ES-I3 (cell line): ENCODE results near the gene VSIG10L2.
"Not testable (repeated sequence)": the region's sequence is repeated elsewhere in the genome, so short reads cannot be mapped to it uniquely, and the experiment has no call there.

ENCODE experiments used
- H3K36me3 ChIP-seq: 2 replicates; pipeline ENCODE4 v1.6.1; 2013; ENCODE audit warnings: mild to moderate bottlenecking, low read length, control low read depth, moderate library complexity; ENCODE audit not compliant: insufficient read depth
- H3K4me1 ChIP-seq: 2 replicates; pipeline ENCODE4 v1.6.1; 2013; ENCODE audit warnings: mild to moderate bottlenecking, control low read depth, low read length; ENCODE audit not compliant: insufficient read depth
- H3K9ac ChIP-seq: 2 replicates; pipeline ENCODE4 v1.6.1; 2013; ENCODE audit warnings: low read depth, mild to moderate bottlenecking, low read length, moderate library complexity
- H3K9me3 ChIP-seq: 2 replicates; pipeline ENCODE4 v1.6.1; 2013; ENCODE audit warnings: mild to moderate bottlenecking, low read length, moderate library complexity; ENCODE audit not compliant: control insufficient read depth, insufficient read depth

The VSIG10L2 gene

DNA sequence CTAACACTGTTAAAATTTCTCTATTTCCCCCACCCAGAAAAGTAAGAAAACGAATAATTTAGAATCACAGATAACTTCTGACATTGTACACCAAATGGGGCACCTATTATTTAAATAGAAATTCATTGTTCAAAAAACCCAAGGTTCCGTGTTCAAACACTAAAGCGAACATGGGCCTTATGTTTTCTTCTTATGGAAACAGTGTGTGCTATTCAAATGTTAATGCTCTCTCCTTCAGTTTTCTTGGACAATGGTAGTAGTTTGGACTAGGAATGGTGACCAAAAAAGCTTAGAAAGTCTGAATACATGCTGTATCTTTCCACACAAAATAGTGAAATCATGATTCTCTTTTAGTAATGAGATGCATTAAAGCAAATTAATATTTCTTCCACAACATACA, 33.7 kb downstream of the VSIG10L2 start:
- Histone ChIP-seq H3K9ac (no peak overlapping the region), H3K9me3 (no peaks in the 10 kb centered on the region), H3K4me1 (0 out of 2 replicates have a peak, but pooled peaks cover 3% of the 10 kb centered on the region), H3K36me3 (peaks cover 3% of the 10 kb centered on the region; the same call in 1 of the 2 replicates)

DNA sequence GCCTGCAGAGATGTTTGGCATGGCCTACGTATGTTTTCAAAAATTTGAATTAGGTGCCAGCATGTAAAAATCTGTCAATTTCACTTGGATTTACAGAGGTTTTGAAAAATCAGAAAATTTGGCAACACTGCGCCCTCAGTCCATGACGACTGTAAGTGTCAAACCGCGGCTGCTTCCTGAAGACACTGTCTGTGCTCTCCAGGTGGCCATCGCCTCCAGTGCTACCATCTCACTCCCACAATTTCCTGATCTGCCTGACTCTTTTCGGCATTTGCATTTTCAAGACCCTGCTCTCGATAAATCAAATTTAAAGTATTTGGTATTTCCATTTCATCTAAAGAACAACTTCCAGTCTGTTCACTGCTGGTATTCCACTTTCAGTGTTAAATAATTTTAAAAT, 34.6 kb downstream of the VSIG10L2 start:
- Histone ChIP-seq H3K4me1 (0 out of 2 replicates have a peak, but pooled peaks cover 3% of the 10 kb centered on the region), H3K9ac (no peak overlapping the region), H3K9me3 (no peaks in the 10 kb centered on the region), H3K36me3 (peaks cover 3% of the 10 kb centered on the region; the same call in 1 of the 2 replicates)

DNA sequence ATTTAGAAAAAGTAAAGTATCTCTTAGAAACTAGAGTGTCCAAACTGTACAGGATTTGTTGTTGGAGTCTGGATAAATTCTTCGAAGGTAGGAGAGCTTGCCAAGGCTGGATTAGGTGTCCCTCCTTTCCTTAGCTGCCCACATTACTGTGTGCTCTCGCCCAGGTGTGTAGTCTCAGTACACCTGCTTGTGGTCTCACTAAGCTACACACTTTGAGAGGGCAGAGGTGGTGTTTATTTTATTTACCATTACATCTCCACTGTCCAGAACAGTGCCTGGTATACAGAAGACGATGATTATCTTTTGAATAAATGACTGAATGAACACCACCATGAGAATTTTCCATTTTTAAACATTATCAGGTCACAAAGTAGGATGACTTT, 36.5 kb downstream of the VSIG10L2 start:
- Histone ChIP-seq H3K9me3 (no peaks in the 10 kb centered on the region), H3K36me3 (peaks cover 3% of the 10 kb centered on the region; the same call in 1 of the 2 replicates), H3K9ac (no peak overlapping the region), H3K4me1 (0 out of 2 replicates have a peak, but pooled peaks cover 3% of the 10 kb centered on the region)

DNA sequence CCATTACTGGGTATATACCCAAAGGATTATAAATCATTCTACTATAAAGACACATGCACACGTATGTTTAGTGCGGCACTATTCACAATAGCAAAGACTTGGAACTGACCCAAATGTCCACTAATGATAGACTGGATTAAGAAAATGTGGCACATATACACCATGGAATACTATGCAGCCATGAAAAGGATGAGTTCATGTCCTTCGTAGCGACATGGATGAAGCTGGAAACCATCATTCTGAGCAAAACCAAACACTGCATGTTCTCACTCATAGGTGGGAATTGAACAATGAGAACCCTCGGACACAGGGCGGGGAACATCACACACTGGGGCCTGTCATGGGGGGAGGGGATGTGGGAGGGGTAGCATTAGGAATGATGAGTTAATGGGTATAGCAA, 40.1 kb downstream of the VSIG10L2 start:
- H3K9ac ChIP-seq, H3K4me1 ChIP-seq, H3K36me3 ChIP-seq, H3K9me3 ChIP-seq: not testable (repeated sequence)

DNA sequence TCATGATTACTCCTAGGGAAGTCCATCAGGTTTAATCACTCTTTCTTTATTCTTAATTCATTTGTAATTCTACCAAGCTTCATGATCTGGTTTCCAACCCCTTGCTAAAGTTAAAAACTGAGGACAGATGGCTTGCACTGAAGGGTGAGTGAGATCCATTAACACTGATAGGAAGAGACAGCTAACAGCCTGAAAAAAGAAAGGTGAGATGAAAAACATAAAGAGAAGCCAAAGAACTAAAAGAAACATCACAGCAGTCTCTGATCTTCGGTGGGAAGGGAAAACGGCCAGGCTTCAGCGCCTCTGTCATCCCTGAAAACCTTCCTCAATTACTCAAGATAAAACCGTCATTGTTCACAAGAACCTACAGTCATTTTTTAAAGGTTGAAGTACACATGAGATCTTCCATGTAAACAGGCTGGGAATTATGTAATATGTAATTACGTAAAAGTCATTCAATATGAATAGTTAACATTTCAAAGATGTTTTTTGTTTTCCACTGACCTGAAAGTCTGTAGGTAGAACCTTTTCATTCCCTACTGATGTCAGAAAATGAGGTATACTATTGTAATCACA, 41.3 kb downstream of the VSIG10L2 start:
- Histone ChIP-seq H3K36me3 (no peaks in the 10 kb centered on the region), H3K4me1 (no peaks in the 10 kb centered on the region), H3K9me3 (no peaks in the 10 kb centered on the region), H3K9ac (no peak overlapping the region)

DNA sequence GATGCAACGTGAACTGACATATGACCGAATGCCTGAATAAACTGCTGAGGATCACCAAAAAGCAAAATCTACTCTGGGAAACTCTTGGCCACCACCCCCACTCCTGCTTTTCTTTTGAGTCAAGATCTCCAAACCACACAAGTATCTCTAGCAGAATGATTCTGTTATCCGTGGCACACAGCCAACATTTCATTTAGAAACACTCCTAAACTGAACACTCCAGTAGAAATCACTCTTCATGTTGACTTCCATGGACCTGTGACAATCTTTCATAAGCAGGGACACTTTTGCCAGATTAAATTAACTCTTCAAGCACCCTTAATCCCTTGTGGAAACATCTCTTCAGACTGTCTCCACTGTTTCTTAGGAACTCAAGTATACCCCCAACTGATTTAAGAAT, 44.4 kb downstream of the VSIG10L2 start:
- Histone ChIP-seq H3K36me3 (no peaks in the 10 kb centered on the region; the same call in 1 of the 2 replicates), H3K4me1 (peaks cover 12% of the 10 kb centered on the region), H3K9me3 (no peaks in the 10 kb centered on the region), H3K9ac (no peak overlapping the region)

DNA sequence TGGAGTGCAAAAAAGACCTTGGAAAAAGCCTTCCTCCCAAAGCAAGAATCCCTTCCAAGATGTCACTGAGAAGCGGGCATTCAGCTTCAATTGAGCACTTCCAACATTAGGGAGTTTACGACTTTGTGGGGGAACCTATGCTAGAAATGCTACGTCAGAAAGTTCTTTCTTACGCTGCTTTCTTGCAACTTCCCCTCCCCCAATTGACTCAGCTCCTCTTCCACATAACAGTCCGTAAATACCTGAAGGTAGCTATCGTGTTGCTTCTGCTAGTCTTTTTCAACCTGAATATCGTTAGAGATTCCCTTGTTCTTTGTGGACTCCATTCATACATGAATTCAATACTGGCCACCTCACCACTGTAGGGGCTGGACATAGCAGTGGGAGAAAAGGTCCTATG, 47.0 kb downstream of the VSIG10L2 start:
- no peaks in the 10 kb centered on the region; the same call in 1 of the 2 replicates for H3K36me3 ChIP-seq
- no peak overlapping the region for H3K9ac ChIP-seq
- H3K4me1 ChIP-seq, result peaks cover 12% of the 10 kb centered on the region
- H3K9me3 ChIP-seq, result no peaks in the 10 kb centered on the region

DNA sequence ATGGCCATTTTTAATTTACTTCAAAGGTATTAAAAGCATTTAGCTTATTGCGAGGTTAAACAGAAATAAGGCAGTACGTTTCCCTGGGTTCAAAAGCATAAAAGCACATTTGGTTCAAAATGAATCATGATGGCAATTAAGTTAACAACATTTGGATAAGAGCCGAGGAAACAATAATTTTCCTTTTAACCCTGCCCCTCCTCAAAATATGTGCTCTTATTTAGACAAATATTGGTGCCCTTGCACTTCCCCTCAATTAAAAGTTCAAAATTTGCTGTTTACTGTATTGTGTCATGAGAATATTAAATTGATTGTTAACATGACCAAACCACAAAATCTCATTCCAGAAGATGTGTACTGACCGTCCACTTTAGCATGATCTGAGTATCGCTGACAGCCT, 48.7 kb downstream of the VSIG10L2 start:
- H3K9me3 ChIP-seq, result no peaks in the 10 kb centered on the region
- peaks cover 8% of the 10 kb centered on the region for H3K36me3 ChIP-seq
- H3K9ac ChIP-seq, result no peak overlapping the region
- peaks cover 12% of the 10 kb centered on the region for H3K4me1 ChIP-seq

DNA sequence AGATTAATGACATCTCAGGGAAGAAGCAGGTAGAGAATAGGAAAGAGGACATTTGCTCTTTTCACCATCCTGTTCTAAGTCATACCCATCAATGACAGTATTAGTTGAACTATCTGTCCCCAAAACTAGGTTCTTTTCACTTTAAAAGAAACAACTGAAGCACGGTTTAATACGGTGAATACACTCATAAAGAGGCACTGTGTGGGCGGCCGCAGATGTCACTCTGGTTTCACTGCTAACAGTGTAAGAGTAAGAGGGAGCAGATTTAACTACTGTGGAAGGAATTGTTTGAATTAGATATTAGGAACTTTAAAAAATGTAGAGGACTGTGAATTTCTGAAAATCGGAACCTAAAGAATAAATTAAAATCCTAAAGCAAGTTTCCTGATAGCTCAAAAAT, 49.5 kb downstream of the VSIG10L2 start:
- H3K4me1 ChIP-seq, result peaks cover 12% of the 10 kb centered on the region
- no peaks in the 10 kb centered on the region for H3K9me3 ChIP-seq
- H3K9ac ChIP-seq, result no peak overlapping the region
- peaks cover 8% of the 10 kb centered on the region for H3K36me3 ChIP-seq

DNA sequence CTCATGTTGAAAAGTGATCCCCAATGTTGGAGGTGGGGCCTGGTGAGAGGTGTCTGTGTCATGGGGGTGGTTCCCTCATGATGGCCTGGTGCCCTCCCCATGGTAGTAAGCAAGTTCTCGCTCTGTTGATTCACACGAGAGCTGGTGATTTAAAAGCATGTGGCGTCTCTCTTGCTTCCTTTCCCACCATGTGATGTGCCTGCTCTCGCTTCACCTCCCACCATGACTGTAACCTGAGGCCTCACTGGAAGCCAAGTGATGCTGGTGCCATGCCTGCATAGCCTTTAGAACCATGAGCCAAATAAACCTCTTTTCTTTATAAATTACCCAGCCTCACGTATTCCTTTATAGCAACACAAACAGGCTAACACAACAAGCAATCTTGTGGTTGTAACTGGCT, 52.4 kb downstream of the VSIG10L2 start:
- H3K9me3 ChIP-seq, result no peaks in the 10 kb centered on the region
- peaks cover 11% of the 10 kb centered on the region for H3K36me3 ChIP-seq
- peaks cover 4% of the 10 kb centered on the region for H3K4me1 ChIP-seq
- no peak overlapping the region for H3K9ac ChIP-seq

DNA sequence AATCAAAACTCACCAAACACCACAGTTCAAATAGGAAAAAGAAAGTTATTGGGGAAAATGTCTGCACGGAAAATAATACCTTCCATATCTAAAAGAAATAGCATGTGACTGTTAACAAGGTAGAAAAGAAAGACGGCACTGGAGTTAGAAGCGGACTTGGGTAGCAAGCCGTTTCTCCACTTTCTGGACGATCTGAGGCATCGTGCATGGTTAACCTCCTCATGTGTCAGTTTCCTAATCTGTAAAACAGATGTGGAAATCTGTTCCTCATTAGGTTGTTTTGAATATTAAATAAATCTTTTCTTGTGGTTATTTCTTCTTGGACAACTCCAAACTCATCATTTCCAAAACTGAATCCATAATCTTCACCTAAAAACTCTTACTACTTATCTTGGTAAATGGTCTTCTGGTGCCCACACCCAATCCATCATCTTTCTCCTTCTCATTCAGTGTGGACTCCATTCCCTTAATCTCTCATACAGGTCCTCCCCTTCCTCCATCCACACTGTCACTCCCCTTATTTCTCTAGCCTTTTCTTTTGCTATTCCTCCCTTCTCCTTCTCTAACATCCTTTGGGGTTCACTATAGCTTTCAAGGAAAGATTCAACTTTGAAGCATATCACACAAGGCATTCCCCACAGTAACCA, 53.5 kb downstream of the VSIG10L2 start:
- H3K36me3 ChIP-seq, result peaks cover 11% of the 10 kb centered on the region; the same call in 1 of the 2 replicates
- H3K4me1 ChIP-seq, result no peaks in the 10 kb centered on the region
- H3K9me3 ChIP-seq, result no peaks in the 10 kb centered on the region
- no peak overlapping the region for H3K9ac ChIP-seq

DNA sequence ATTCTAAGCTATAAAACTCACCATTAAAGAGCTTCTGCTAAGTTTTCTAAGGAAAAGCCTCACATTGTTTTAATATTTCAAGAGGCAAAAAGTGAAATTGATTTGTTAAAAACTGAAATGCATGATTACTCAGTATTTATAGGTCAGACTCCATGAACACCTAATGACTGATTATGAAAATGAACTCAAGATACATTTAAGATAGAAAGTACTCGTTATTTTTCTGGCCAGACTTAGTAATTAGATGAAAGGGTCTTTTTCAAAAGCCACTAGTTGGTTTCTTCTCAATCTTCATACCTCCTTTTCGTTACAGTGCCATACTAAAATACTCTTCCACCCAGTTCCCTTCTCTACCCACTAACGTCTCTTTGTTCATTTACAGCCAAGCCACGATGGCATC, 56.3 kb downstream of the VSIG10L2 start:
- no peak overlapping the region for H3K9ac ChIP-seq
- H3K36me3 ChIP-seq, result peaks cover 11% of the 10 kb centered on the region; the same call in 1 of the 2 replicates
- H3K9me3 ChIP-seq, result no peaks in the 10 kb centered on the region
- H3K4me1 ChIP-seq, result no peaks in the 10 kb centered on the region
